Measurements from ENCODE around the gene CHD6.

CHD6 gene

DNA sequence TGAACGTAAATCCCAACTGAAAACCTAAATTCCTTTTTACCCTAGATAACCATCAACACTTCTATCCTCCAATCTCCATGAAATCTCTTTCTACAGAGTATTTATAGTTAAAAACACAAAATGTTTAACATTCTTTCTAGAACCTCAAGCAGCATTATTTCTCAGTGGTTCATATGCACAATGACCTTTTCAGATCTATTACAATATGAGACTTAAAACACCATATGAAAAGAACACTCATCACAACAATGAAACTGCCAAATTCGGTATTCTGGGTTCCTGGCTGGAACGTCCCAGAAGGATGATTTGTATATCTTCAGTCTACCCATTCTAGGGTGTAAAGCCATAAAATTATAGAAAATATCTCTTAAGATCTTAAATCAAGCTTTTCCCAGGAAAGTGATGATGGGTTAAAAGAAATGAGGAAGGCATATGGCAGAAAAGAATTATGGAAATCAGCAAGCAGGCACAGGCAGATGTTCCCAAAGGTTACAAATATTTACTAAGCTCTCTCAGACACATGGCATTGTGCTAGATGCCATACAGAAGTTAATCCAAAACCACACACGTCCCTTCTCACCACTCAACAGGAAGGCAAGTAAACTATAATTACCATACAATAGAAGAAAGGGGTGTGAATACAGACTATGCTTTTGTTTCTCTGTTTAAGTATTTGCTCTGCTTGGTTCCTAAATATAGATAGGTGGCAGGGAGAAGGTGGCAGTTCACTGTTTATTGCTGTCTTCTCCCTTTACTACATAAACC lies 118.0 kb downstream of the CHD6 start:
- DNase-seq = no peak

DNA sequence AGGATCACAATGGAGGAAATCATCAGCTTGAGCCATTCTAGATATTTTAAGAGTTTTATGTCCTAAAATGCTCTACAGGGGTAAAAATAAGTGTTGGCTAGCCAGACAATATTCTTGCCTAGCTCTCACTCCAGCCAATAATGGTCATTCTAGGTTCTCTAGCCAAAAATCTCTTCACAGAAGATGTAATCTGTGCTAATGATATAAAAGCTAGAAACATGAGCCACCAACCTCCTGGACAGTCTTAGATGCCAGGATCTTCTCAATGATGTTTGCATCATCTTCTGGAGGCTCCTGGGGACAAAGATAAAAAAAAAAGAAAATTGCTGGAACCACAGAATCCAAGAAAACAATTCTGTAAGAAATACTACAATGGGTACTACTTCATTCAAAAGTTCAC lies 119.1 kb downstream of the CHD6 start:
- DNase-seq = no peak

DNA sequence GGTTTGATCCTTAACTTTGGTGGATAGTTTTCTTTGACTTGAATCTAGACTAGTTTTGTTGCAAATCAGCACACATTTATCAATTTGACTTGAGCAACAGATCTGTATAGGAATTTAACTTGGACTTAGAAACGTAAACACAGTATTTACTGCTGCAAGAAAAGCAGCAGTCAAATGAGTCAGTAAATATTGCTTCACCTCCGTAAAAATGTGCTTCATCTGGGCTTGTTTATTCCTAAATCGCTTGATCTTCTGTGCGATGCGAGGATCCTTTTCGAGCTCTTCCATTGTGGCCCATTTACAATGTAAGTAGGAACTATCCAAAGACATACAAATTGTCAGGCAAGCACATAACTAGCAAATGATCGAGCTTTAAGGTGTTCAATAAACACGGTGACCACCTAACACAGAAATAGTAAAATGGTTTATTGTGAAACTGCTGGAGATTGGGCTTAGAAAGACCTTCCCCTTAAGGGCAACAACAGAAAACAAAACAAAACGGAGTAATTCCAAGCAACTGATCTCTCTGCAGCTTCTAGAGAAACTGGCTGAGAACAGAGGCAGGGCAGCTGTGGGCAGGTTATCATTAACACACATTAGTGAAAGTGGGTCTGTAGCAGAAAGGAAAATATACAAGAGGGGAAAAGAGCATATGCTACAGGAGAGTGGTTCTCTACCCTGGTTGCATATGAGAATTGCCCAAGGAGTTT lies 120.8 kb downstream of the CHD6 start:
- DNase-seq = no peak

DNA sequence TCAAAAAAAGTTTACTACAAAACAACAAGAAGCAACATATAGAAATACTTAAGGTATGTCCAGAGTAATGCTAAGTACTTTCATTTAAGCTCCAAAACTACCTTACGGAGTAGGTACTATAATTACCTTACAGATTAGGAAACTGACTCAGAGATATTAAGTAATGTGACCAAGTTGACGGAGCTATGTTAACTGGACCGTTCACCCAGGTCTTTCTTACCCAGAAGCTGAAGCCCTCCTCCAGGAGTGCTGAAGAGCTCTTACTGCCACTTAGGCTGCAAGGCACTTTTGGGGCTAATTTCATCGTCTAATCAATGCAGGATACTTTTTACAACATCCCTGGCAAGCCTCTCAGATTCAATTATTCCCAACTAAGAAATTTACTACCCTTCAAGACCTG lies 123.7 kb downstream of the CHD6 start:
- no peak for DNase-seq

DNA sequence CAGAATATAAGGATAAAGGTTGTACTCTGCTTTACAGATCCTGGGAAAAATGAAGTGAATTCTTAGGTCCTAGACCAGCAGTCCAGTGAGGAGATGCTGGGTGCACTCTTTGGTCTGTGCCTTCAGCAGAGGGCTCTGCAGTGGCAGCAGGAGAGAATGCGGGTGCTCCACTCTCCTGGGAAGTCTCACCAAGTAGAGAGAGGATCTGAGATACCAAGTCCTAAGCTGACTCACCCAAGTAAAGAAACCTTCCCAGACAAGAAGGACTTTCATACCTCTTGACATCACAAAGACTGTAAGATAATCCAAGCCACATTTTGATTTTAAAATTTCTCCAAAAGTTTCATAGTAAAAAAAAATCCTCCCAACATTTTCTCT lies 134.6 kb downstream of the CHD6 start:
- no peak for DNase-seq

DNA sequence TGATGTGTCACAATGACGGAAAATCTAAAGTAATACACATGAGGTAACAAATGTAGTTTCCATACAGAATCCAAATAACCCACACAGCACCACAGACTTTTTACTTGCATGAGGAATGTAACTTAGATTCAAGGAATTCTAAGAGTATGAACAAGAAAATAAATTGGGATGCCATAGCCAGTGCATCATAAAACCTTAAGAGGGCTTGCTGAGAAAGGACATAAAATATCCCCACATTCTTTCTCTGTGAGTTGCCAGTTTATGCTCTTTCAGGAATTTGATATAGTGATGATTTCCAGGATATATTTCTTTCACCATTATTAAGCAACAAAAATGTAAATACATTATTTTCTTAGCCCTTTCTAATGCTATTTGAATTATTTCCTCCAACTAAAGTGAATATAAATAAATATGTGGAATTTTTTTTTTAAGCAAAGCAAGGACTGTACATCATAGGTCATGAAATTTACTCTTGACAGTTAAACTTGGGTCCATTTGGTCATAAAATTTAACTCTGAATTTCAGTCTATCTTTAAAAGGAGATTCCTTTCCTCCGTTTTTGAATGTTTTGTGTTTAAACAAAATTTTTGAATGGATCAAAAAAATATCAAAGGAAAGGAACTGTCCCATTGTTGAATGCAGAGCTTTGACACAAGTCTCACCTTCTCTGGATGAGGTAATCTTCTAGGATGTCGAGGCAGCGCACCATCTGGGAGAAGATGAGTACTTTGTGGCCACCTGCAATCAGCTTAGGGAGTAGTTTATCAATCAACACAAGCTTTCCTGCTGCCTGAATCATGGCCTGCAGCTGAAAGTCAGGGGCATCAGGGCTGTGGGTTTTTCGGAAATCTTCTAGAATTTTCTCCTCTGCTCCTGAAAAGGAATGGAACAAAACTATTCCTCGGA lies 135.3 kb downstream of the CHD6 start:
- DNase-seq = no peak

DNA sequence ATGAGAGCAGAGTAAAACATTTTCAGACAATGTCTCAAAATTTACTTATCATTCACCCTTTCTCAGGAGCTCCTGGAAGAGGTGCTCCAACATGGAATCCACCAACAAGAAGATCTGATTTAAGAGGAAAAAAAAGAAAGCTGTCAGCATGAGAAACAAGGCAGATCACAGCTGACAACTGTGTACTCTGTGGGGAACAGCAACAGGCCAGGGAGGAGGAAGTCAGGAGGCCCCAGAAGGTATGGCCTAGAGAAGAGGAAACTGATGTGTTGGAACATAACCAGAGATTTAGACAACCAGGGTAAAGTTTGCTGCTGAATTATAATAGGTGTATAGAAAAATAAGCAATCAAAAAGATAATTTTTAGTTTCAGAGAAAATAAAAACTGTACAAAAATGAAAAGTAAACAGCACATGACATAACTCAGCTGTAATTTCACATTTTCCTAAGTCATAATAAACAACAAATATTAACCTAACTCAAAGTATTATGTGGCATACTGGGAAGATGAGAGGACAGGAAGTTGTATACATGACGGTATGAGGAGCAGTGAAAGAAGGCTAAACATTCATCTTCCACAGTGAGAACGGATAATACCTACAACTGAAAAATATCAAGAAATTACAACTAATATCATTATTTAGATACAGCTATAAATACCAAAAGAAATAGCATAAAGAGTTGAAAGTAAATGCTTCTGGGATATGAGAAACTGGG lies 138.0 kb downstream of the CHD6 start:
- peak; percentile 3 for DNase-seq

DNA sequence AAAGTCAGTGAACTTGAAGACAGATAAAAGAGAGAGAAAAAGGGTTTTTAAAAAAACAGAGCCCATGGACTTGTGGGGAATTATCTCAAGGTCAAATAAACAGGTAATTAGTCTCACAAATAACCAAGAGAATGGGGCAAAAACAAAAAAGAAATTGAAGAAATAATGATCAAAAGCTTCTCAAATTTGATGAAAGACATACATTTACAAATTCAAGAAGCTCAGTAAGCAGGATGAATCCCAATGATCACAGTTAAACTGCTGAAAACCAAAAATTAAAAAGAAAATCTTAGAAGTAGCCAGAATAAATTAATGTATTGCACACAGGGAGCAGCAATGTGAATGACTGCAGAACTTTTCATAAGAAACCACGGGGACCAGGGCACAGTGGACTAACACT lies 139.1 kb downstream of the CHD6 start:
- no peak for DNase-seq

DNA sequence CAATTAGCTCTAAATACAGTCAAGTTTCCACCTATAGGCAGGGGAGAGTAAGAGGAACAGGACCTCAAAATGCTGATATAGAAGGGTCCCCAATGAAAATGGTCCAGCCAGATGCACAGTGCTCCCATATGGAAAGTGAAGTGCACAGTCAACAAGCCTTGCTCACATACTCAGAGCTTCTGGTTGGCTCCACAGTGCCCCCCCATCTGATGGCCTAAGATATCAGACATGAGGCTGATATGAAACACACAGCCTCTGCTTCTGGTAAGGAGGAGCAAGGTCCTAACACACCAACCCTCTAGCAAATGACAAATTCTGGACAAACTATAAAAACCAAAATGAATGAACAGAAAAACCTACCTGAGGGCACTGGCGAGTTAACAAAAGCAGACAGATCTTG lies 140.2 kb downstream of the CHD6 start:
- no peak for DNase-seq

DNA sequence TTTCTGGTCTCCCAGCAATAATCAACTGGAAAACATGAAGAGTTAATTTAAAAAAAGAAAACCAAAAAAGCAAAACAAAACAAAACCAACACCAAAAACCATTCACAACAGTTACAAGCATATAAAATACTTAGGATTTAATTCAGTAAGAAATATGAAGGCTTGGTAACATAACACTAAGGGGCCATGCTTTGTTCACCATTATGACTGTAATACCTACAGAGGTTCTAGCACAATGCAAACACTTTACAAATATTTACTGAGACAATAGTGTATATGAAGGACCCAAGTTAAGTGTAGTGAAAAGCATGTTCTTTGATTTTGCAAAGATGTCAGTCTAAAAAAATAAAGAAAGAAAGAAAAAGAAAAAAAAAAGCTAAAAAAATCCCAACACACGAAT lies 141.7 kb downstream of the CHD6 start:
- DNase-seq = no peak

DNA sequence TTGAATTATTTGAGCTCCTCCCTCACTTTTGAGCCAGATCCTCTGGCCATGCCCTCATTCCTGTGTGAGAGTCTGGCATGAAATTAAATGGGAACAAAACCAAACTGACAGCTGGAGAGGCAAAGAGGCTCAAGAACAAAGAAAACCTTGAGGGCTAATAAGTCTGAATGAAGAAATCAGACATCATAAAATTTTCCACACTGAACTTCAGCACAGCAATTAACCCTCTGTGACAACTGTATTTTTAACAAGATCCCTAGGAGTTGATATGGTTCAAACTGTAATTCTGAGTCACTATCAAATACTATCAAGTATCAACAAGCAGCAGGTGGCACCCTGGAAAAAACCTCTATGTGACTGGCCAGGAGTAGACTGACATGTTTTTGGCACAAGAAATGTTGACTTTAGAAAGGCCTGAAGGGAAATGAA lies 142.2 kb downstream of the CHD6 start:
- no peak for DNase-seq

DNA sequence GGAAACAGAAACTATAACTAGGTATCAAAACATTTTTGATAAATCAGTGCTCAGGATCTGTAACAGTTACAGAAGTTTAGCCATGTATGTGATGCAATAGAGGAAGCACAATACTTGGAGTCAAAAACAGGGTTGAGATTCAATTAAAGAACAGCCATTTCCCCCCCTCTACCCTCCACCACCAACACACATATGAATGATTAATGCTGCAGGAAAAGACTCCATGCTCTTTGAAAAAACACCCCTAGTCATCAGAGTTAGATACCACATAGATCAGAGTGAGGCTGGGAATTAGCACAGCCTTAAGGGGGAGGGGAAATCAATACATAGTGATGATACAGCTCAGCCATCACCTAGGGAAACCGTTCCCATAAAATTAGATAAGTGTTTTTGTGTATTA lies 142.7 kb downstream of the CHD6 start:
- no peak for DNase-seq

DNA sequence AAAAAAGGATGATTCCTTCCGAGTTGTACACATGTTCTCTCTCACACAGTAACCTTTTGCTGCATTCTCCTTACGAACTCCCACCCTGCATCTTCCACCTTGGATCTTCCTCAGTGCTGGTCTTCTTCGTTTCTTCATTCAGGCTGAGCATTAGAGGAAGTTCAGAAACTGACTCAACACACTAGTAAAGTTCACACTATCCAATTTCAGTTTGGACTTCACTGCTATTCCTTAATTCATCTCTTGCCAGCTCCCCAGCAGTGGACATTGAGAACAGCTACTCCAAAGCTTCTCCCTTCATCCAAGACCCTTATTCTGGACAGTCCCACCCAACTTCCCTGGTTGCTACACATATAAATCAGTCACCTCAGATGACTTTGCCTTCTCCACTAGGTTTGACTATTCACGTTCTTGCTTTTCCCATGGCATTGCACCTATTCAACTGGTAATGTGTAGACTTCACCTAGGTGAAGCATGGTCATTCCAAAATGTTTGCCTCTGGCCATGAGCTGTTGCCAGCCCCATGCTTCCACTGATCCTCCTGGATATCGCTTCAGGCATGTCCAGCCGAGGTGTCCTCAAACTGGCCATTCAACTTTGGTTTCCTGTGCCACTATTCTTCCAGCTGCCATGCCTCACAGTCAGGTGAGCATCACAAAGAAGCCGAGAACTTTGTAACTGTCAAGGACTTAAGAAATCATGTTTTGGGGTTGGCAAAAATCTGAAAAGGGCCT lies 147.6 kb downstream of the CHD6 start:
- no peak for DNase-seq

DNA sequence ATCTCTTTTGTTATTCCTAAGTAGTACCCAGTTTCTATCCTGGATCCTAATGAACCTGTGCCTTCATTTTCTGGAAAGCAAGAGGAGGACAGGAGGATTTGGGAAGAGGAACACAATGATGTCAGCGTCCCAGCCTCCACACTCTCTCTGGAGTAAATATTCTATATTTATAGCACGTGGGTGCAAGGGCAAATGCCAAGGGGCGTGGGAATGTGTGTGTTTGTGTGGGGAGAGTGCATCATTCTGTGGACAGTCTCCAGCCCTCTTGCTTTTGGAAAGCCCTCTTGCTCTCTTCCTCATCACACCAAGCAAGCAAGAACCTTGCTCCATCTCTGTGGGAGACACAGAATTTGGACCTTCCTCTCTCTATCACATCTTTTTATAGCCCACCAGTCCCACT lies 148.3 kb downstream of the CHD6 start:
- DNase-seq = no peak

DNA sequence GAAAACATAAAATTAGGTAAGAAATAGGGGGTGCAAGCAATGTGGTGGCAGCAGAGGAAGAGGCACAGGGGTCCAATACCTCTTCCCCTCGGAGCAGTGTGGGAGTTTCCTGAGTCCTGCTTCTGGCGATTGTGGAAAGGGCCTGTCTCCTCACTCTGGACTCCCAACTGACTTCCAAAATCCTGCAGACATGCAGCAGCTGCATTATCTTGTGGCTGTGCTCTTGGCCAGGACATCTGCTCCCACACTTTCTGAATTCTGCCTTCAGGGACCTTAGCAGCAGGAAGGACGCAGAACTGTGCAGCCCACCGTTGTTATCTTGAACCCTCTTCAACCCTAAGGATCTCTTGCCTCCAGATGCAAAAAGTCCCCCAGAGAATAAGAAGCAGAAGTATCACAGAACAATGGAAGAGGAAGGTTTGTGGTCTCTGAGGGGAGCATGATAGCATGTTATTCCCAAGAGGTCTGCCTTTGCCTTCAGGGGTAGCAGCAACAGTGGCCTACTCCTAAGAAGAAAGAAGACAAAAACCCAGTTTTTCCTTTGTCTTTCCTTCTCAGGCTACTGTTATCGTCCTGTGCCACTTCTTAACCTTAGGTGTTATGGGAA lies 149.1 kb downstream of the CHD6 start:
- DNase-seq = no peak

DNA sequence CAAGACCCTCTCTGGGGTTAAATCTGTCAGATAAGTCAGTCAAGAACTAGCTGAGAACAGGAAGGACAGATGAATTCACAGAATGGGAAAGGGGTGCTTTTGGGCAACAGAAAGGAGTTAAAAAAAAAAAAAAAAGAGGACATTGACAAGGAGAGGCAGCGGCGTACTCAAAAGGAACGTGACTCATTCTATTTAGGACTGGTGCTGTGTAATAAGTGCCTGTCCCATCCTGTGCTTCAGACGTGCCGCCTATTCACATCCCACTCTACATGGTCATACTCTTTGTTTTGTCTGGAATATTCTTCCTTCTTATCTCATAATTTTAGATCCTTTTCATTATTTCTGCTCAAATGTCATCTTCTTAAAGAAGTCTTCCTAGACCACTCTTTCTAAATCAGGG lies 150.5 kb downstream of the CHD6 start:
- DNase-seq = no peak

DNA sequence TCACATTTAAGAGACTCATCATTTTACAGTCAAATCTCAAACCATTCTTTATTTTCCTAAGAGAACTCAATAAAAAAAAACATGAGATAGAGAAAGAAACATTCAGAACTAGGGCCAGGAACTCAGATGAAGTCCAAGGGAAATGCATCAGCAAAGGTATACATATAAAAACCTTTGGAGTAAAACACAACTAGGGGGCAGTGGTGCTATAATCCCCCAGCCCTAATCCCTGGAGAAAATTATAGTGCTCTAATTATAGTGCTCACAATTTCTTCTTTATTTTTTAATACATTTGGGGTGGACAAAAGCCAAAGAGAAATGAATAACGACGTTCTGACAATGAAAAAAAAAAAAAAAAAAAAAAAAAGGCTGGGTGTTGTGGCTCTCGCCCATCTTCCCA lies 151.0 kb downstream of the CHD6 start:
- DNase-seq = no peak

DNA sequence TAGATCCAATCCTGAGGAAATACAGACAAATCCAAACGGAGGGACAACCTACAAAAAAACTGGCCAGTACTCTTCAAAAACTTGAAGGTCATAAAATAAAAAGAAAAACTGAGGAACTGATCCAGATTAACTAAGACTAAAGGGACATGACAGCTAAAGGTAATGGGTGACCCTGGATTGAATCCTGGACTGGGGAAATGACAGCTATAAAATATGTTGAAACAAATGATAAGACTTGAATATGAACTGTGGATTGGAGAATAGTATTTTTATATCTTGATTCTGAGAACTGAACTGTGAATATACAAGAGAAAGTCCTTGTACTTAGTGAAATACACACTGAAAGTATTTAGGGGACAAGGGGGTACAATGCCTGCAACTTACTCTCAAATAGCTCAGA lies 154.6 kb downstream of the CHD6 start:
- DNase-seq = no peak

DNA sequence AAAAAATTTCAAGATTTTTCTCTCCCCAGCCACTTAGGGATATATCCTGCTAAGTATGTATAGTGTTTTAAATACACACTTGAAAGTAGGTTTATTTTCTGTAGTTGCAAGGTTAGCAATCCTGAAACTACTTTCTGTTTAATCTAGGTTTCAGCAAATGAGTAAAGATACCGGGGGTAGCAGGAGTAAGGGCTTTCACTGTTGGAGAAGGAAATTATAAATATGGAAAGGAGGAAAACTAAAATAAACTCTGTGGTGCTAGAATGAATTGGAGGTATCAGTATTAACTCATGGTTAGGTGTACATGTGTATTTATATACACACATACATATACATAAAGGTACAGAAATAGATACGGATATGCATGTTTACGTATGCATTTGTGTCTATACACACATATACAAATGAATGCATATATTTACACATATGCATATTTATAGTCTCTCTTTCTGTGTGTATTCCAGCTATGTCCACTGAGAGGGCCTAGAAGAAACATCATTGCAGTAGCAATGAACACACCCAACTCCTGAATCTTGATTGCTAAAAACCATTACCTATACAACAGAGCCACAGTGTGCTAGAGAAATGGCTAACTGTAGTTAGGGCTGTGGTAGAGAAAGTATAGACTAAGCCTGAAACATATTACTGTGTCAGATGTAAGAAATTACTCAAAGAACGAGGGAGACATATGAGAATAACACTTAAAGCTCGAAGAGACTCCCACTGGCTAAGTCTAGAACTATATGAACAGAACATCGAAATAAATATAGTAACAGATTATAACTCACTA lies 155.6 kb downstream of the CHD6 start:
- peak; percentile 56 for DNase-seq

DNA sequence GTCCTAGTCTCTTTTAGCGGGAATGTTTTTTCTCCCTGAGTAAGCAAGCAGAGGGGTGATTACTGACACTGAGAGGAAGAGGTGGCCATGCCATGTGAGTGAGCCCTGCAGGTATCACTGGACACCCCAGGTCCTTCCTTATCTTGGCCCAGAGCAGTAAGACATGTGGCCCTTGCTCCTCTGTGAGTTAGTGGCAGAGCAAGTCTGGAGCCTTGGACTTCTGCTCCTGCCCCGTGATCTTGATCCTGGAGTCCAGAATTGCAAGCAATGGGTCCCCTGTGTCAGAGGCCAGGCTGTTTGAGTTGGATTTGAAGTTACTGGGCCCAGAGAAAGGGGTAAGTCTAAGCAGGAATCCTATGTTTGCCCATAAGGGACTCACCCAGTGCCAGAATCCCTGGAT lies 159.4 kb downstream of the CHD6 start:
- no peak for DNase-seq
